ENCODE measurements around the gene TMEM185A.
"Not testable (repeated sequence)": the region's sequence is repeated elsewhere in the genome, so short reads cannot be mapped to it uniquely, and the experiment has no call there.

The TMEM185A gene

DNA sequence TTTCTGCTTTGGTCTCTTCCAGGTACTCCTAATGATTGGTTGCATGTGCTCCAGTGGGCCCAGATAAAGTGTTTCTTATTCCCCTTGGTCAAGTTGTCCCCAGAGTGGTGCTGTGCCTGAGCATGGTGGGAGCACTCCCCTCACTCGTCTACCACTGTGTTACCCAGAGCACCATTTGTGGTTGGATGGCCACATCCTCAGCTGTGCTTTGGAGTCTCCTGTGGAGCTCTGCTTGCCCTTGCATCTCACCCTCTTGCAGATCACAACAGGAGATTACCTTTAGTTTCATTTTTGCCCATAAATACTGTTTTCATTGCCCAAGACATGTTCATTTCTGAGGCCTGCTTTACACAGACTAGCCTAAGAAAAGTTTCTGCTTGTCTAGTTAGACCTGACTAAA lies 81.1 kb downstream of the TMEM185A start:
- not testable (repeated sequence) for DNase-seq

DNA sequence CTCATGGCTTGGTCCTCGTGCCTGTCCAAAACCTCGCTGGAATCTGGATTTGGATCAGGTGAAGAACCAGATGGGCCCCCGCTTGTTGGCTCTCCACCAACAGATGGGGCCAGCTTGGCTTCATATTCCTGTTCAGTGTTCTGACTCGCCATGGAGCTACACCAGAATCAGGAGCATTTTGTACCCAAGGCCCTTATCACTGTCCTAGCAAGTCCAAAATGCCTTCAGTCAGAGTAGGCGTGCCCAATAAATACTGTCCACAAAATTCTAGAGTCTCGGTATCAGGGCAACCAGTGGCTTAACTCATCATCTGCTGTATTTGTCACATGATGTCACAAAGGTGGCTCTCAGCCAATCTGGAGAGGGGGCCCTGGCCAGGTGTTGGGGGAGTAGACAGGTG lies 81.9 kb downstream of the TMEM185A start, which contains the start of gene HSFX3:
Gene HSFX3 (minus strand): TSS at position 224 of the 400 bp plus-strand sequence. CDS start 72 bp downstream, at position 152.
- not testable (repeated sequence) for DNase-seq

- DNase-seq = not testable (repeated sequence)
Observed at GRCh38 chrX:149547782-149548181, 83.8 kb downstream of the TMEM185A start.

DNA sequence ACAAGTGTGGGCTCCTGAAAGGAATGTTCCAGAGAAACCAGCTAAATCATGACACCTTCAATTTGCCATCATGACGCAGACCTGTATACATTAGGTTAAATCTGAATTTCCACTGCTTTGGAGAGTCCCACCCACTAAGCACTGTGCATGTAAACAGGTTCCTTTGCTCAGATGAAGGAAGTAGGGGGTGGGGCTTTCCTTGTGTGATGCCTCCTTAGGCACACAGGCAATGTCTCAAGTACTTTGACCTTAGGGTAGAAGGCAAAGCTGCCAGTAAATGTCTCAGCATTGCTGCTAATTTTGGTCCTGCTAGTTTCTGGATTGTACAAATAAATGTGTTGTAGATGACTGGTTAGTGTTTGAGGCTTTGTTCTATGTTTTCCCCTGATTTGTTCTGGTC lies 84.6 kb downstream of the TMEM185A start:
- not testable (repeated sequence) for DNase-seq
